Breast epithelium (tissue), 4 donors: ENCODE results near the gene PIK3IP1. TPM values are rescaled to one million over a fixed set of nuclear protein-coding genes. Genes with fewer than 3 reads are reported as not detected.

Experiments used
- DNase-seq, 2 donors: peaks; one replicate each; pipeline ENCODE4 v3.0.0-alpha.2; 2019; ENCODE audit warnings: low spot score in 2 of 2
- H3K27ac ChIP-seq, 2 donors: fragments of 200-600 bp; sonication (generic) in 1 of 2; one replicate each; pipeline ENCODE4 v1.5.1; 2016 to 2019; ENCODE audit warnings: mild to moderate bottlenecking in 1 of 2
- H3K27me3 ChIP-seq, 2 donors: fragments of 200-600 bp; sonication (generic) in 1 of 2; one replicate each; pipeline versions ENCODE4 v1.5.1 to v1.6.0; 2017 to 2019; ENCODE audit warnings: control low read depth in 1 of 2, mild to moderate bottlenecking in 1 of 2
- H3K36me3 ChIP-seq: fragments of 200-600 bp; one replicate; pipeline ENCODE4 v1.5.1; 2019
- H3K4me1 ChIP-seq, 2 donors: fragments of 200-600 bp; sonication (generic); one replicate each; pipeline ENCODE4 v1.5.1; 2016 to 2019; ENCODE audit warnings: control low read depth in 1 of 2
- H3K4me3 ChIP-seq, 3 donors: fragments of 200-600 bp; sonication (generic); 1 replicate in 2 of 3; 2 replicates in 1 of 3; pipeline ENCODE4 v1.5.1; 2016 to 2019; ENCODE audit warnings: mild to moderate bottlenecking in 3 of 3, moderate library complexity in 2 of 3
- H3K9me3 ChIP-seq, 2 donors: fragments of 200-600 bp; sonication (generic) in 1 of 2; one replicate each; pipeline ENCODE4 v1.5.1; 2016 to 2019; ENCODE audit warnings: control low read depth in 1 of 2
- CTCF ChIP-seq, 3 donors: fragments of 450-650 bp; IDR thresholded peaks; one replicate each; pipeline ENCODE4 v1.5.1; 2016 to 2017; ENCODE audit warnings: antibody characterized with exemption in 3 of 3, mild to moderate bottlenecking in 3 of 3, moderate library complexity in 3 of 3
- POLR2A ChIP-seq: fragments of 450-650 bp; IDR thresholded peaks from one replicate; pipeline ENCODE4 v1.6.1; 2016; ENCODE audit warnings: antibody characterized with exemption, mild to moderate bottlenecking, moderate library complexity
- POLR2AphosphoS5 ChIP-seq, 3 donors: sonication (generic); formaldehyde crosslinking; IDR thresholded peaks; one replicate each; pipeline ENCODE4 v1.6.1; 2017; ENCODE audit warnings: antibody characterized with exemption in 3 of 3
- intact Hi-C: fragments of 100-400 bp; cut with DNase I; formaldehyde crosslinking; loops from one replicate; pipeline ENCODE4 v1.15.1; 2023; ENCODE audit warnings: low total_unique reads
- total RNA-seq, 3 donors: library from RNA; depleted of rRNA; stranded (reverse); fragments of >200 nt; gene quantifications; one replicate each; pipeline ENCODE4 v1.1.0, GENCODE V29; 2016

The PIK3IP1 gene
- total RNA-seq, 3 donors from 2014 or later, result 43.3 to 109 (median 72.5) TPM

- Histone ChIP-seq H3K4me1 (peaks cover 7 to 8% of the 10 kb centered on the region in 2 donors), H3K9me3 (no peaks in the 10 kb centered on the region), H3K36me3 (peaks cover 5% of the 10 kb centered on the region), H3K27me3 (no peaks in the 10 kb centered on the region), H3K4me3 (no peak overlapping the region), H3K27ac (peak overlapping the region in 1 of 2 donors; percentile 48)
- TF ChIP-seq POLR2A (no peak), CTCF (IDR thresholded peaks at IDR 0.05) (no peak), POLR2AphosphoS5 (IDR thresholded peaks at IDR 0.05) (no peak)
- no peak for DNase-seq
- intact Hi-C loops, result no loop called here
These were observed 31.8 kb downstream of the PIK3IP1 start for GRCh38 chr22:31260474-31260856.

- Histone ChIP-seq H3K4me1 (peaks cover 7 to 12% of the 10 kb centered on the region in 2 donors), H3K9me3 (no peaks in the 10 kb centered on the region), H3K4me3 (no peak overlapping the region), H3K27ac (peak overlapping the region in 1 of 2 donors; percentile 43), H3K36me3 (peaks cover 5% of the 10 kb centered on the region), H3K27me3 (no peaks in the 10 kb centered on the region)
- no peak for DNase-seq
- TF ChIP-seq CTCF (IDR thresholded peaks at IDR 0.05), result no peak
- TF ChIP-seq POLR2AphosphoS5 (IDR thresholded peaks at IDR 0.05), result no peak
- TF ChIP-seq POLR2A, result no peak
- intact Hi-C loops, result no loop called here
These were observed 32.4 kb downstream of the PIK3IP1 start for GRCh38 chr22:31259798-31260473.

- DNase-seq, result peak; percentile 88 to 99
- peak overlapping the region; percentile 88 to 98 for H3K27ac ChIP-seq
- peak overlapping the region in 1 of 3 donors; percentile 17 for H3K4me3 ChIP-seq
- no peaks in the 10 kb centered on the region for H3K9me3 ChIP-seq
- intact Hi-C loops, result no loop called here
- H3K4me1 ChIP-seq, result peaks cover 4 to 37% of the 10 kb centered on the region in 2 donors
- no peaks in the 10 kb centered on the region for H3K36me3 ChIP-seq
- TF ChIP-seq POLR2A (peak; percentile 18), POLR2AphosphoS5 (IDR thresholded peaks at IDR 0.05) (peak; percentile 77 to 92 (median 77)), CTCF (IDR thresholded peaks at IDR 0.05) (peak in 2 of 3 donors; percentile 17 to 57)
- H3K27me3 ChIP-seq, result no peaks in the 10 kb centered on the region
These were observed 38.3 kb downstream of the PIK3IP1 start for GRCh38 chr22:31253949-31254348.

- Histone ChIP-seq H3K36me3 (no peaks in the 10 kb centered on the region), H3K27me3 (no peaks in the 10 kb centered on the region), H3K4me3 (peak overlapping the region in 2 of 3 donors; percentile 76 to 79), H3K4me1 (peaks cover 0 to 39% of the 10 kb centered on the region in 2 donors), H3K9me3 (no peaks in the 10 kb centered on the region), H3K27ac (peak overlapping the region; percentile 88 to 98)
- TF ChIP-seq POLR2AphosphoS5 (IDR thresholded peaks at IDR 0.05) (peak in 1 of 3 donors; percentile 67), POLR2A (no peak)
- intact Hi-C loops, result no loop called here
- DNase-seq, result peak in 1 of 2 donors; percentile 80
These were observed 41.3 kb downstream of the PIK3IP1 start for GRCh38 chr22:31250740-31251600.

GRCh38 chr22:31248965-31249958 lies 43.0 kb downstream of the PIK3IP1 start:
- Histone ChIP-seq H3K36me3 (no peaks in the 10 kb centered on the region), H3K4me3 (peak overlapping the region; percentile 42 to 79 (median 76)), H3K27ac (peak overlapping the region; percentile 88 to 98), H3K4me1 (peaks cover 0 to 33% of the 10 kb centered on the region in 2 donors), H3K27me3 (no peaks in the 10 kb centered on the region), H3K9me3 (no peaks in the 10 kb centered on the region)
- TF ChIP-seq POLR2AphosphoS5 (IDR thresholded peaks at IDR 0.05) (peak; percentile 22 to 86 (median 76)), CTCF (IDR thresholded peaks at IDR 0.05) (no peak), POLR2A (no peak)
- intact Hi-C loops, result no loop called here
- peak; percentile 69 to 94 for DNase-seq
